Tibial nerve (tissue), 4 donors: ENCODE data around the gene ZNF217. TPM values are rescaled to one million over a fixed set of nuclear protein-coding genes. Genes with fewer than 3 reads are reported as not detected.
"Not testable (repeated sequence)": the region's sequence is repeated elsewhere in the genome, so short reads cannot be mapped to it uniquely, and the experiment has no call there.

Experiments used
- DNase-seq, 2 donors: peaks; one replicate each; pipeline ENCODE4 v3.0.0-alpha.2; 2019; ENCODE audit warnings: low spot score in 2 of 2
- H3K27ac ChIP-seq, 4 donors: fragments of 200-600 bp; sonication (generic) in 3 of 4; one replicate each; pipeline ENCODE4 v1.5.1; 2017 to 2019; ENCODE audit warnings: mild to moderate bottlenecking in 1 of 4
- H3K27me3 ChIP-seq, 2 donors: fragments of 200-600 bp; sonication (generic) in 1 of 2; one replicate each; pipeline versions ENCODE4 v1.5.1 to v1.6.0; 2017 to 2019
- H3K36me3 ChIP-seq, 3 donors: fragments of 200-600 bp; sonication (generic); one replicate each; pipeline ENCODE4 v1.5.1; 2018 to 2019
- H3K4me1 ChIP-seq, 4 donors: fragments of 200-600 bp; sonication (generic) in 3 of 4; one replicate each; pipeline ENCODE4 v1.5.1; 2017 to 2019
- H3K4me3 ChIP-seq, 4 donors: fragments of 200-600 bp; sonication (generic) in 3 of 4; one replicate each; pipeline ENCODE4 v1.5.1; 2017 to 2019; ENCODE audit warnings: mild to moderate bottlenecking in 1 of 4, moderate library complexity in 1 of 4
- H3K9me3 ChIP-seq, 4 donors: fragments of 200-600 bp; sonication (generic) in 3 of 4; one replicate each; pipeline ENCODE4 v1.5.1; 2017 to 2019
- EP300 ChIP-seq, 2 donors: sonication (generic); formaldehyde crosslinking; IDR thresholded peaks; one replicate each; pipeline ENCODE4 v1.6.1; 2017; ENCODE audit warnings: antibody characterized with exemption in 2 of 2, mild to moderate bottlenecking in 1 of 2
- POLR2A ChIP-seq, 2 donors: fragments of 450-650 bp; IDR thresholded peaks; one replicate each; pipeline ENCODE4 v1.6.1; 2017; ENCODE audit warnings: antibody characterized with exemption in 2 of 2, mild to moderate bottlenecking in 2 of 2, moderate library complexity in 2 of 2
- WGBS, 2 donors: methylation state at CpG; one replicate each; pipeline ENCODE4 v1.1.5; 2018; 5-methylcytosine and 5-hydroxymethylcytosine counted together
- total RNA-seq, 4 donors: library from RNA; depleted of rRNA; stranded (reverse); fragments of >200 nt; gene quantifications; one replicate each; pipeline ENCODE4 v1.1.0, GENCODE V29; 2016
- TF ChIP-seq, protein P1 (sequence below), 5 experiments: fragments of 200-600 bp in 3 of 5; fragments of 450-650 bp in 2 of 5; sonication (generic) in 3 of 5; IDR thresholded peaks; one replicate each; pipeline ENCODE4 v1.5.1; 2016 to 2019; ENCODE audit warnings: antibody characterized with exemption in 5 of 5, mild to moderate bottlenecking in 3 of 5, moderate library complexity in 2 of 5

The ZNF217 gene
- 10 to 100 TPM; 21.4 to 24.3 (median 23.1) TPM for total RNA-seq

DNA sequence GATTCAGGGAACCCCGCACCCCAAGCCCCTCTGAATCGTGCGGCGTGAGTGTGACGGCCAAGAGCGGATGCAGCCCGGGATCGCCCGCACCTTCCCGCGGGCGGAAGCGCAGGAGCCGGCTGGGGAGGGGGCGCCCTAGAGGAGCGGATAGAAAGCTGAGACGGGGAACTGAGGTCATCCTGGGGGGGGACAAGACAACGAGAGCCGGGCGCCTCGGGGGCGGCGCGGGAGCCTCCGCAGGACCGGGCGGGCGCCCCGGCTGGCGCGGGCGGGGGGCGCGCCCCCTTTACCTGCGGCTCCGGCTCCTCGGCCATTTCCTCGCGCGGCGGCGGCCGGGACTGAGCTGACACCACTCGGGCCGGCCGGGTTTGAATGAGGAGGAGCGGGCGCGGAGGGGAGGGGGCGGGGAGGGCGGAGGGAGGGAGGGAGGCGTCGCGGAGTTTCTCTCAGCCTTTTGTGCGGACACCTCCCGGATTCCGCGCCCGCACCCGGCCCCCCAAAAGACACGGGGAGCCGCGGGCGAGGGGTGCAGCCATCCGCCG, at the start of gene ZNF217:
ZNF217 (minus strand) TSS at position 374 of the 542 bp plus-strand sequence. CDS start 11,013 bp downstream, outside the sequence.
- not testable (repeated sequence) for H3K27me3 ChIP-seq, H3K9me3 ChIP-seq, H3K36me3 ChIP-seq
- DNase-seq: peak; percentile 75
- peak within 1 kb of the TSS; percentile 88 to 97 (median 96) for H3K4me3 ChIP-seq
- WGBS, 2 donors: 2 to 4% methylated on average over 14 to 26 of the region's 66 CpGs
- H3K4me1 ChIP-seq: peaks cover 0 to 27% (median 20%) of the 10 kb centered on the region in 4 donors
- H3K27ac ChIP-seq: peak within 1 kb of the TSS; percentile 97 to 100 (median 99)
- peak in 1 of 2 donors; percentile 11 for TF ChIP-seq POLR2A (IDR thresholded peaks at IDR 0.05)

DNA sequence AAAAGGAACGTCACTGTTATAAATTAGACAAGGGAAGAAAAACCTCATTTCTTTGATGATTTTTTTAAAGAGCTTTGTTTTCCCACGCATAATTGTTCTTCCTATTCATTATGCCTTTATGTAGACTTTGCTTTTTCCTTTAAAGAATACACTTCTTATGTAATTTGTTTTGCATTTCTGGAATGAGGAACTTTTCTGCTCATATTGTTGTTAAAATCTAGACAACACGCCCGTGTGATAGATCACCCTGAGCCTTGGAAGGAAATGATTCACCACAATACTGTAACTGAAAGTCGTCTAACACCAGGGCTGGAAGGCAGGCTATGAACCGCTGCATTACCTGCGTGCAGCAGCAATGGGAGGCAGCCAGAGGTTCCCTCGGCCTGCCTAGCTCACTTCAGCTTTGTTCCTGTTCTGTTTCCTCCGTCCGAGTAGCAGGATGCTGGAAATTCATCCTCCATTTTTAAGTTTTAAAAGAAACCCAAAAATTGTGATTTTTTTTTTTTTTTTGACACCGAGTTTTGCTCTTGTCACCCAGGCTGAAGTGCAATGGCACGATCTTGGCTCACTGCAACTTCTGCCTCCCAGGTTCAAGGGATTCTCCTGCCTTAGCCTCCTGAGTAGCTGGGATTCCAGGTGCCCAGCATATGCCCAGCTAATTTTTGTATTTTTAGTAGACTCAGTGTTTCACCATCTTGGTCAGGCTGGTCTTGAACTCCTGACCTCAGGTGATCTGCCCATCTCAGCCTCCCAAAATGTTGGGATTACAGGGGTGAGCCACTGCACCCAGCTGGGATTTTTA, 49.6 kb upstream of the ZNF217 start:
- 41 to 42% methylated on average over 12 of the region's 12 CpGs for WGBS, 2 donors
- no peaks in the 10 kb centered on the region for H3K9me3 ChIP-seq
- DNase-seq: no peak

DNA sequence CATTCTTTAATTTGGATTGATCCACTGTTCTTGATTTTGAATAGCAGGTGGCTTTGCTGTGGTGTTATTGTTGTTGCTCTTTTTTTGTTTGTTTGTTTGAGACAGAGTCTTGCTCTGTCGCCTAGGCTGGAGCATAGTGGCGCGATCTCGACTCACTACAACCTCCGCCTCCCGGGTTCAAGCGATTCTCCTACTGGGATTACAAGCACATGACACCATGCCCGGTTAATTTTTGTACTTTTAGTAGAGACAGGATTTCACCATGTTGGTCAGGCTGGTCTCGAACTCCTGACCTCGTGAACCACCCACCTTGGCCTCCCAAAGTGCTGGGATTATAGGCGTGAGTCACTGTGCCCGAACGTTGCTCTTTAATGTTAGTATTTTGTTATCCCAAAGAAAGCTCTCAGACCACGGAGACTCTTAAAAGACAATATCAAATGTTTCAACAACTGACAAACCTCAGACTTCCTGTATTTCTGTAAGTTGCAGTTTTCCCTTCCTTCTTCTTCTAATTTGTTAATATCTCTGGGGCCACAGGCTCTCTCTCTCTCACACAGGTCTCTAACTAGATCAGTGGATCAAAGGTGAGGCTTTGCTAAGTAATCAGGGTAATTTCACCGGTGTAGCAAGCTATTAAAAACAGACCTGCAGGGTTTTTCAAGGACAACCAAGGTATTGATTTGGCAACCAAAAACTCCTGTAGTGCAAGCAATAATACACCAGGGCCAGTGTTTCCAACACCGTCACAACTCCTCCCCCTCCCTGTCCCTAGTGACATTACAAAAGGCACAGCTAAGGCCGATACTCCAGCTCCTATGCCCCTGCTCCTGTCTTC, 48.8 kb upstream of the ZNF217 start:
- H3K9me3 ChIP-seq: no peaks in the 10 kb centered on the region
- DNase-seq: peak; percentile 33 to 61
- H3K4me1 ChIP-seq: peaks cover 0 to 18% (median 8%) of the 10 kb centered on the region in 4 donors
- 54 to 58% methylated on average over 17 of the region's 17 CpGs for WGBS, 2 donors
- no peak for TF ChIP-seq POLR2A (IDR thresholded peaks at IDR 0.05)
- TF ChIP-seq, protein P1, sequence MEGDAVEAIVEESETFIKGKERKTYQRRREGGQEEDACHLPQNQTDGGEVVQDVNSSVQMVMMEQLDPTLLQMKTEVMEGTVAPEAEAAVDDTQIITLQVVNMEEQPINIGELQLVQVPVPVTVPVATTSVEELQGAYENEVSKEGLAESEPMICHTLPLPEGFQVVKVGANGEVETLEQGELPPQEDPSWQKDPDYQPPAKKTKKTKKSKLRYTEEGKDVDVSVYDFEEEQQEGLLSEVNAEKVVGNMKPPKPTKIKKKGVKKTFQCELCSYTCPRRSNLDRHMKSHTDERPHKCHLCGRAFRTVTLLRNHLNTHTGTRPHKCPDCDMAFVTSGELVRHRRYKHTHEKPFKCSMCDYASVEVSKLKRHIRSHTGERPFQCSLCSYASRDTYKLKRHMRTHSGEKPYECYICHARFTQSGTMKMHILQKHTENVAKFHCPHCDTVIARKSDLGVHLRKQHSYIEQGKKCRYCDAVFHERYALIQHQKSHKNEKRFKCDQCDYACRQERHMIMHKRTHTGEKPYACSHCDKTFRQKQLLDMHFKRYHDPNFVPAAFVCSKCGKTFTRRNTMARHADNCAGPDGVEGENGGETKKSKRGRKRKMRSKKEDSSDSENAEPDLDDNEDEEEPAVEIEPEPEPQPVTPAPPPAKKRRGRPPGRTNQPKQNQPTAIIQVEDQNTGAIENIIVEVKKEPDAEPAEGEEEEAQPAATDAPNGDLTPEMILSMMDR (IDR thresholded peaks at IDR 0.05): no peak
- no peak for TF ChIP-seq EP300 (IDR thresholded peaks at IDR 0.05)
- H3K27me3 ChIP-seq: no peaks in the 10 kb centered on the region
- H3K4me3 ChIP-seq: peak overlapping the region in 1 of 4 donors; percentile 8
- no peaks in the 10 kb centered on the region for H3K36me3 ChIP-seq
- peak overlapping the region; percentile 14 to 75 (median 65) for H3K27ac ChIP-seq

More for the DNA sequence above, 49.6 kb upstream of the ZNF217 start:
- H3K36me3 ChIP-seq: no peaks in the 10 kb centered on the region
- peaks cover 0 to 18% (median 8%) of the 10 kb centered on the region in 4 donors for H3K4me1 ChIP-seq
- H3K27me3 ChIP-seq: no peaks in the 10 kb centered on the region
- H3K27ac ChIP-seq: peak overlapping the region; percentile 14 to 75 (median 65)
- H3K4me3 ChIP-seq: peak overlapping the region in 1 of 4 donors; percentile 8
- TF ChIP-seq EP300 (IDR thresholded peaks at IDR 0.05) (no peak), POLR2A (IDR thresholded peaks at IDR 0.05) (no peak)
- TF ChIP-seq, protein P1 (IDR thresholded peaks at IDR 0.05): no peak

- Histone ChIP-seq H3K4me1 (peaks cover 0 to 18% (median 8%) of the 10 kb centered on the region in 4 donors), H3K9me3 (no peaks in the 10 kb centered on the region), H3K36me3 (no peaks in the 10 kb centered on the region), H3K27ac (no peak overlapping the region), H3K27me3 (no peaks in the 10 kb centered on the region), H3K4me3 (no peak overlapping the region)
- TF ChIP-seq, protein P1 (IDR thresholded peaks at IDR 0.05): no peak
- TF ChIP-seq POLR2A (IDR thresholded peaks at IDR 0.05) (no peak), EP300 (IDR thresholded peaks at IDR 0.05) (no peak)
- WGBS, 2 donors: 91% methylated on average over 6 of the region's 6 CpGs
- no peak for DNase-seq
Measured at GRCh38 chr20:53639647-53640440, 46.2 kb upstream of the ZNF217 start.

- TF ChIP-seq POLR2A (IDR thresholded peaks at IDR 0.05): no peak
- TF ChIP-seq EP300 (IDR thresholded peaks at IDR 0.05): no peak
- TF ChIP-seq, protein P1 (IDR thresholded peaks at IDR 0.05): no peak
- H3K4me3 ChIP-seq: no peak overlapping the region
- WGBS, 2 donors: 82 to 84% methylated on average over 3 of the region's 3 CpGs
- no peaks in the 10 kb centered on the region for H3K36me3 ChIP-seq
- no peak for DNase-seq
- H3K27me3 ChIP-seq: no peaks in the 10 kb centered on the region
- no peak overlapping the region for H3K27ac ChIP-seq
- no peaks in the 10 kb centered on the region for H3K9me3 ChIP-seq
- peaks cover 0 to 18% (median 8%) of the 10 kb centered on the region in 4 donors for H3K4me1 ChIP-seq
Measured at GRCh38 chr20:53639128-53639527, 45.5 kb upstream of the ZNF217 start.

DNA sequence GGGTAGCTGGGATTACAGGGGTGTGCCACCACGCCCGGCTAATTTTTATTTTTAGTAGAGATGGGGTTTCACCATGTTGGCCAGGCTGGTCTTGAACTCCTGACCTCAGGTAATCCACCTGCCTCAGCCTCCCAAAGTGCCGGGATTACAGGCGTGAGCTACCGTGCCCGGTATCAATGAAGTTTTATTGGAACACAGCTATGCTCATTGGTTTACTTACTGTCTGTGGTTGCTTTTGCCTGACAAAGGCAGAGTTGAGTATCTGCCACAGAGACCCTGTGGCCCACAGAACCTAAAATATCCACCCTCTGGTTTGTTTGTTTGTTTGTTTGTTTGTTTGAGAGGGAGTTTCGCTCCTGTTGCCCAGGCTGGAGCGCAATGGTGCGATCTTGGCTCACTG, 43.7 kb upstream of the ZNF217 start:
- not testable (repeated sequence) for DNase-seq, H3K4me1 ChIP-seq, H3K27ac ChIP-seq, H3K4me3 ChIP-seq, H3K36me3 ChIP-seq, H3K27me3 ChIP-seq, H3K9me3 ChIP-seq
- 95% methylated on average over 9 of the region's 9 CpGs for WGBS, 2 donors
